Skin epidermis (tissue), 12 donors: ENCODE measurements around the gene LUZP2.

ENCODE experiments used
- H3K27ac ChIP-seq, 21 experiments: fragments of 200-600 bp; sonication (generic) in 11 of 21; one replicate each; pipeline ENCODE4 v1.5.0; 2020; ENCODE audit warnings: mild to moderate bottlenecking in 3 of 21, inconsistent platforms in 2 of 21, moderate library complexity in 2 of 21
- H3K4me3 ChIP-seq, 7 experiments: fragments of 200-600 bp; sonication (generic) in 2 of 7; one replicate each; pipeline ENCODE4 v1.5.0; 2020; ENCODE audit warnings: inconsistent platforms in 2 of 7, mild to moderate bottlenecking in 2 of 7, moderate library complexity in 1 of 7

The LUZP2 gene

DNA sequence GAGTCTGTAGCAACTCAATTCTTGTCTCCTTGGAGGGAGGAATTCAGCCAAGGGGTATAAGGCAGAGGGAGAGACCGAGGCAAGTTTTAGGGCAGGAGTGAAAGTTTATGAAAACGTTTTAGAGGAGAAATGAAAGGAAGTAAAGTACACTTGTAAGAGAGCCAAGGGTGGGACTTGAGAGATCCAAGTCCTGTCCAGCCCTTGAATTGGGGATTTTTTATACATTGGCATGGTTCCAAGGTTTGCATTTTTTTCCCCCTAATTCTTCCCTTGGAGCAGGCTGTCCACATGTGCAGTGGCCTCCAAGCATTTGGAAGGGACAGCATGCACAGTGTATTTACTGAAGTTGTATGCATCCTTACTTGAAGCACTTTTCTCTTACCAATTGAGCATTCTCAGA lies 192.1 kb downstream of the LUZP2 start:
- Histone ChIP-seq H3K4me3 (no peak overlapping the region), H3K27ac (no peak overlapping the region)

DNA sequence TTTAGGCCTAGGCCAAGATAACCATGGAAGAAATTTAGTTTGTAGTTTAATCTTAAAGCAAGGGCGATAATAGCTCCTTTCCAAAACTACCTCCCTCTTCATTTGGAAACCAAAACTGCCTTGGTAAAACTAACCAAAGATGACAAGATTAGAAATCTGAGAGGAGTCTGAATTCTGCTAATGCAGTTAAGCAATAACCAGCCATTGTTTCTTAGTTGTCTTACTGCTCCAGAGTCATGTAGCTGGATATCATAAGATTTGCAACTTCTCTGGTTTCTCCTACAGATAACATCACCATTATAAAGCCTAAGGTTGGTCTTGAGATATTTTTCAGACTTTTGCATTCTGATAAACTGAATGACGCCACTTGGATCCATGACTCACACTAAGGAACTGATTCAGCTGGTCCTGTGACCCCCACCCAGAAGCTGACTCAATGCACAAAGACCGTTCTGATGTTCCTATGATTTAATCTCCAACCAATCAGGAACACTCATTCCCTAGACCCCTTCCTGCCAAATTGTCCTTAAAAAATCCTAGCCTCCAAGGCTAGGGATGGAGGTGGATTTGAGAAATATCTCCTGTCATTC lies 200.8 kb downstream of the LUZP2 start:
- Histone ChIP-seq H3K27ac (no peak overlapping the region), H3K4me3 (no peak overlapping the region)

DNA sequence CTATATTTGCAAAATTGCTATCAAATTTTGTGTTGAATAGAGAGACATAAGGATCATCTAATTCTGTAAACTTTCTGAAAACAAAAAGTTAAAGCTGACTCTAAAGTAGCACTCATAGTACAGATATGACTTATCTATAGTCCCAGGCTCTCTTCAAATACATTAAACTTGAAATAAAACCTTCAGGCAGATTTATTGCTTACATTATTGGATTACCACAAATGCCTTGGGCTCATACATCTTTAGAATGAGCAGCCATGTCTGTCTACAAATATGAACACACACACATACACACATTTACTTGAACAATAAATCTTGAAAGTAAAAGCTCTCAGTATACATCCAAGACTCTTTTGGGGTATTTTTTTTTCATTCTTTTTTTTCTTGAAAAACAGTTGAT lies 207.9 kb downstream of the LUZP2 start:
- Histone ChIP-seq H3K4me3 (no peak overlapping the region), H3K27ac (no peak overlapping the region)

DNA sequence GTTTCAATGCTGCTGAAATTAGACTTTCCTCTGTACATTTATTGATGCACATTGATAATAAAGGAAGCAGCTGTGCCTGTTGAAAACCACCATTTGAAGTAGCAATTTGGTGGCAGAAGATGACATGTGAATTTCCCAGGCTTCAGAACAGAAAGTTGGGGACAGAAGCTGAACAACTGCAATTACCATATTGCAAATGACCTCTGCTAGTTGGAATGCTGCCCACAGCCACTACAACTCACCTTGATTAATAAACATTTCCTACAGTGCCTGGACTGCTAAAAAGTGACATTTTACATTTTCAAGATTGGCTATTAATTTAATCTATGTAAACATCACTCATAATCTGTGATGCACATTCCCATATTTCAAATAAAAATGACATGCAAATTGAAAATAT lies 208.6 kb downstream of the LUZP2 start:
- no peak overlapping the region for H3K27ac ChIP-seq
- H3K4me3 ChIP-seq: no peak overlapping the region

GRCh38 chr11:24708616-24709015 lies 211.8 kb downstream of the LUZP2 start:
- H3K27ac ChIP-seq: no peak overlapping the region

DNA sequence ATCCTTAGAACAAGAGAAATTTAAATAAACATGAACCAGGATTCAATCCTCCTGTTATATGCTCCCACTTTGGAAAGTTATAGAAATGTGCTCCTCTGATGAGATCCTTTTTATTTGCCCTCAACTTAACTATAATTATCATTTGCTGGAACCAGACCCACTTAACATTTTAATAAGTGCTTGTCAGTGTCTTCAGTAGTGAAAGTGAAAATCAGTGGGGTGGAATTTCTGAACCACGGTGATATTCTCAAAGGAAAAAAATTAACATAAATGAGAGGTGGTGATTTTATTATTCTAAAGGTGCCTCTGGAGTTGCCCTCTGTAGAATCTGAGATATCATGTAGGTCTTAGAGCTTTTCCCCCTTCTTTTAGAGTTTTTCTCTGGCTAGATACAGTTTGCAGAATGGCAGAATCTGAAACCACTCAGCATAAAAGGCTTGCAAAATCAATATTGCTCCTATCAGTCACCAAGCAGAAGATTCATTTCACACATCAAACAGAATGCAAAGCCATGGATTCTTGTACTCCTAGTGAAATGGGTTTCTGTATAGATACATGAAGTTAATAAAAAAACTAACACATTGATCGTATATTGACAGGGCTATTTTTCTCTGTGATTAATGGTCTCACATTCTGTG lies 213.2 kb downstream of the LUZP2 start:
- Histone ChIP-seq H3K27ac (no peak overlapping the region), H3K4me3 (no peak overlapping the region)

More at GRCh38 chr11:24708616-24709015, 211.8 kb downstream of the LUZP2 start:
- no peak overlapping the region for H3K4me3 ChIP-seq

GRCh38 chr11:24714601-24715000 lies 217.7 kb downstream of the LUZP2 start:
- Histone ChIP-seq H3K27ac (no peak overlapping the region), H3K4me3 (no peak overlapping the region)

DNA sequence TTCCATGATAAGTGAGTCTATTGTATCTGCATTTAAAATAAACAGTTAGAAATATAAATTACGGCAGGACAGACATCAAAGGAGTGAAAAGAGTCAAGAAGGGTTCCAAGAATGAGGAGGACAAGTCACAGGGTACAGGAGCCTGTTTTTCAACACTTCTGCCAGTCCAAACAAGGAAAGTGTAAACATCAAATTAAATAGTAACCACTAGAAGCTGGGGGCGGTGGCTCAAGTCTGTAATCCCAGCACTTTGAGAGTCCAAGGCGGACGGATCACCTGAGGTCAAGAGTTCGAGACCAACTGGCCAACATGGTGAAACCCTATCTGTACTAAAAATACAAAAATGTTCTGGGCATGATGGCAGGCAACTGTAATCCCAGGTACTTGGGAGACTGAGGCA lies 219.6 kb downstream of the LUZP2 start:
- Histone ChIP-seq H3K27ac (no peak overlapping the region), H3K4me3 (no peak overlapping the region)

GRCh38 chr11:24723231-24723630 lies 226.4 kb downstream of the LUZP2 start:
- Histone ChIP-seq H3K27ac (no peak overlapping the region), H3K4me3 (no peak overlapping the region)

DNA sequence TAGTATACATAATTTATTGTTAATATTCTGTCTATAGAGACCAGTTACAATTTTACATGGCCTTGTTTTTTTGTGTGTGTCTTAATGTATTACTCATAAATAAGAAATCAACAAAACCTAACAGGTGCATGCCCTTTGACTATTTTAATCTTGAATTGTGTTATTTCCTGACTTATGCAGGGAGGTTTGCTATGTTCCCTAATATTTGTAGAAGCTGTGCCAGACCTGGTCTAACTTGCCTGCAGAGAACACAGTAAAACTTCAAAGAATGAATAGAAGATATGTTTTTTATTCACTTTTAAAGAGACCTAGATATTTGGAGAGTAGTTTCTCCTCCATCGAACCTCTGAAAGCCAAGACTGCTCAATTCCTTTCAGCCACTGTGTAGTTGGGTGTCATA lies 234.7 kb downstream of the LUZP2 start:
- H3K27ac ChIP-seq: no peak overlapping the region
- no peak overlapping the region for H3K4me3 ChIP-seq

DNA sequence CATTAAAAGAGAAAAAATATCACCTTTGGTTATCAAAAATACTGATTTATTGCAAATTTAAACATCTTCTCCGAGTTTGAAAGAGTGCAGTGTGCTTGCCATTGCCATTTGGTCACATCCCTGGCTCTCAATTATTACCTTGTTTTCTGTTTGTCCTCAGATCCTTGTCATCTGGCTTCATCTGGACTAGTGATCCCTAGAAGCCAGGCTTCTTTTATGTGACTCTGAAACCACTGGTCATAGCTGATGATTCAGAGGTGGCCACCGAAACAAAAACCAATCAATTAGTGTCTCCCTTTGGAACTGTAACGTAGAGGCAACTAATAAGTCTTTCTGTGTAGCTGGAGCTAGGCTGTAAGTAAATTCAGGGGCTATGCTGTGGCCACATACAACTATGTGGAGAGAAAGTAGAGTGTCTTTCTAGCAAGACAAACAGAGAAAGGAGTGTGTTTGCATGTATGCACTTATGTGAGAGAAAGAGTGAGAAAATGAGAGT lies 237.9 kb downstream of the LUZP2 start:
- Histone ChIP-seq H3K4me3 (no peak overlapping the region), H3K27ac (no peak overlapping the region)

DNA sequence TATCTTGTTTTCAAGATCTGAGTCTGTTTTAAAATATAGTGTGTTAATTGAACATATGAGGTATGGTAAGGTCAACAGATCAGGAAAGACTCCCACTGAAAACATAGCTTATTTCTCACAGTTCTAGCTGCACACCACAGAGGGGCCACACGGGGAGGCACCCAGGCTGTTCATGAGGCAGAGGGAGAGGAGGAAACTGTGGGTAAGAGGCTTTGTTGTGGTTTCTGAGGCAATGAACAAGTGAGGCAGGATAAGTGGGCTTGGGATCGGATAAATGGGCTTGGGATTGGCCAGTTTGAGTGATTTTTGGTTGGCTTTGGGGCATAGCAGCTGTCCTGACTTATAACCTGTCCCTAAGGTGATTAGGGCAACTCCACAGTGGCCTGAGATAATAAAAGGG lies 242.1 kb downstream of the LUZP2 start:
- Histone ChIP-seq H3K4me3 (no peak overlapping the region), H3K27ac (no peak overlapping the region)

GRCh38 chr11:24739637-24740036 lies 242.8 kb downstream of the LUZP2 start:
- Histone ChIP-seq H3K4me3 (no peak overlapping the region), H3K27ac (no peak overlapping the region)

- H3K4me3 ChIP-seq: no peak overlapping the region
- no peak overlapping the region for H3K27ac ChIP-seq
These were observed 250.7 kb downstream of the LUZP2 start for GRCh38 chr11:24747275-24748251.

GRCh38 chr11:24748261-24748660 lies 251.4 kb downstream of the LUZP2 start:
- Histone ChIP-seq H3K27ac (no peak overlapping the region), H3K4me3 (no peak overlapping the region)

DNA sequence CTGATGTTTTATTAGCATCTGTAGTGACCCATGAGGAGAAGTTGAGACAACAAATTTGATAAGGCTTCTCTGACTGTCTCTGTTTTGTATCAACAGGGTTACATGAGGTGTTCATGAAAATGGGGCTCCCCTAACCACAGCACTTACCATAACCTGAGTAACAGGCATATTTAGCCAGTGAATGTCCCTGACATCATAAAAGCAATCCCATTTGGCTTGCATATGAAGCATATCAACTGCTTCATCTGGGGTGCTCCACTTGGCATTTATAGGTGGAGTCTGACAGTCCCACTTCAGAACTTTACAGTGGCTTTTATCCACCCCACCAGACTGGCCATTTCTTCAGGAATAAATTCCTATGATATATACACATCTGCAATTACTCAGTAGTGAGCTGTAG lies 257.6 kb downstream of the LUZP2 start:
- H3K4me3 ChIP-seq: no peak overlapping the region

DNA sequence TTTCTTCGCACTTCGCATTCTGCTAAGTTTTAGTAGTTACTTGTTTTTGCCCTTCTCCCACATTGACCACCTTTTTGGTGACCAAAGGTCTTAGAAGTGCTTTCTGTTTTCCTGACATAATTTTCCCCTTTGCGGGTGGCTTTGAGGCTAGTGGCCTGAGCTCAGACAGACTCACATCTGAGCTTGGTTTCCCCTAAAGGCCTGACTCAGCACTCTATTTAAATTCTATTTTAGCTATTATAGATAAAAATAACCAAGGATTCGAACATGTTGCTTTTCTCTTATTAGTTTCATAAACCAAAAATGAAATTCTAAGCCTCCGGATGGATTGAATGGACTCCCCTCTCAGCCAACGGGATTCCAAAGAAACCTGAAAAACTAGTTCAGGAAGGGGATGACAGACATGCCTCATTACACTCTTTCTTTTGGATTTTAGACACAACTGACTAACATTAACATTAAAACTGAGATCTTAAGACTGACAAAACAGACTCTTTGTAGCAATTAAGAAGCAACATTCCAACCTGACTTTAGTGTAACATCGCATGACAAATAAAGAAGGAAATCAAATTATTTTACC lies 258.5 kb downstream of the LUZP2 start:
- Histone ChIP-seq H3K4me3 (no peak overlapping the region), H3K27ac (no peak overlapping the region)

More for the DNA sequence above, 257.6 kb downstream of the LUZP2 start:
- H3K27ac ChIP-seq: no peak overlapping the region

DNA sequence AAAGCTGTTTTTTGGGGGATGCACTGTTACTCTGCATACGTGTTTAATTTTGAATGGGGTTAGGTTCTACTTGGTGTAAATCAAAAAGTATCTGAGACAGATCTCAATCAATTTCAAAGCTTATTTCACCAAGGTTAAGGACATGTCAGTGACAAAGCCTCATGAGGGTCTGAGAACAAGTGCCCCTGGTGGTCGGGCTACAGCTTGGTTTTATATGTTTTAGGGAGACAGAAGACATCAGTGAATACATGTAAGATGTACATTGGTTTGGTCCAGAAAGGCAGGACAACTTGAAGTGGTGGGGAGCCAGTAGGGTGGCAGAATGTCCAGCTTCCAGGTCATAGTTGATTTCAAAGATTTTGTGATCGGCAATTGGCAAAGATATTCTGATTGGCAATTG lies 262.9 kb downstream of the LUZP2 start:
- Histone ChIP-seq H3K4me3 (no peak overlapping the region), H3K27ac (no peak overlapping the region)

DNA sequence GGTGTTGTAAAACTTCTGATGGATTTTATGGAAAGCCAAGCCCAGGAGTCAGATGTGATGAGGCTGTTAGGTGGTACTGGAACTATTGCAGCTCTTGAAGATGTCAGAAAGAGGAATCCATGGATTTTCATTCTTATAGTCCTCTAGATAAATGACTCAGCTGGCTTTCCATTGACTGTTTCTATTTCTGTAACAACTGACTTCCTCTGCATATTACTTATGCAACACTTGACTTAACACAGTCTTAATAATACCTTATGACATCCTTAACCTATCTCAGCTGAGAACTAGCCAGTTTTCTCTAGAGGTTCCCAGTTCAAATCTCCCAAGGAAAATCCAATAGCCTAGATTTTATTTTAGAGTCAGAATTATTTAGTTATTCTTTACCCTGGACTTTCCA lies 263.8 kb downstream of the LUZP2 start:
- no peak overlapping the region for H3K4me3 ChIP-seq

GRCh38 chr11:24762076-24762475 lies 265.2 kb downstream of the LUZP2 start:
- no peak overlapping the region for H3K27ac ChIP-seq
- no peak overlapping the region for H3K4me3 ChIP-seq

More for the DNA sequence above, 263.8 kb downstream of the LUZP2 start:
- H3K27ac ChIP-seq: no peak overlapping the region
